ENCODE measurements around the gene RTN4R. TPM values are rescaled to one million over a fixed set of nuclear protein-coding genes. Genes with fewer than 3 reads are reported as not detected.
A peak's percentile ranks its signal among the peaks of the same experiment; 100 is the strongest.

RTN4R gene
- total and polyA plus RNA-seq, 9 of the 15 experiments (the other 6 are each of a cell fraction or from before 2014, with no cell fraction given): 0.04 to 2.8 (median 1.4) TPM; not detected in 3

DNA sequence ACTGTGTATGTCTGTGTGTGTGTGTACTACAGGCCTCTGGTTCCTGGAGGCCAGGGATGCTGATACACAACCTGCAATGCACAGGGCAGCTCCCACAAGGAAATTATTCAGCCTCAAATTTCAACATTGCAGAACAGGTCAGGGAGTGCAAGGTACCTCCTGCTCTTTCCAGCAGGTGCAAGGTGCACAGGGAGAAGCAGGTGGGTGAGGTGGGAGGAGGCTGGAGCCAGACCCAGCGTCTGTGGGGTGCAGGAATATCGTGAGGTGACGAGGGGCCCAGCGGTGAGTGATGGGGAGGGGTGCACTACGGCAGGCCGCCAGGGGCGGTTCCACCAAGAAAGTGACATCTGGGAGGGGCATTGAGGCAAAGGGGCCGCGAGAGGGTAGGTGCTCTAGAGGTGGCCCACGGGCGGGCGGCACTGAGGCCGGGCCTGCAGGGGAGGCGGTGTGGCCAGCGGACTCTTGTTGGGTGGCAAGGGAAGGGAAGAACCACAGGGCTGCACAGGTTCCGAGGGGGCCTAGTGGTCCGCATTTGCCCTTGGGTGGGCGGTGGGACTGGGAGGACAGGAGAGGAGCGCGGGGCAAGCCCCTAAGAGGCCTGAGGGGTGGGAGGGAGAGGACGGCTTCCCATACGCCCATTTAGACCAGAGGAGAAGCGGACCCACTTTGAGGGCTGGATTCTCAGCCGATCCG is 30.1 kb upstream of the RTN4R start (continued):
- TF ChIP-seq, protein P1, sequence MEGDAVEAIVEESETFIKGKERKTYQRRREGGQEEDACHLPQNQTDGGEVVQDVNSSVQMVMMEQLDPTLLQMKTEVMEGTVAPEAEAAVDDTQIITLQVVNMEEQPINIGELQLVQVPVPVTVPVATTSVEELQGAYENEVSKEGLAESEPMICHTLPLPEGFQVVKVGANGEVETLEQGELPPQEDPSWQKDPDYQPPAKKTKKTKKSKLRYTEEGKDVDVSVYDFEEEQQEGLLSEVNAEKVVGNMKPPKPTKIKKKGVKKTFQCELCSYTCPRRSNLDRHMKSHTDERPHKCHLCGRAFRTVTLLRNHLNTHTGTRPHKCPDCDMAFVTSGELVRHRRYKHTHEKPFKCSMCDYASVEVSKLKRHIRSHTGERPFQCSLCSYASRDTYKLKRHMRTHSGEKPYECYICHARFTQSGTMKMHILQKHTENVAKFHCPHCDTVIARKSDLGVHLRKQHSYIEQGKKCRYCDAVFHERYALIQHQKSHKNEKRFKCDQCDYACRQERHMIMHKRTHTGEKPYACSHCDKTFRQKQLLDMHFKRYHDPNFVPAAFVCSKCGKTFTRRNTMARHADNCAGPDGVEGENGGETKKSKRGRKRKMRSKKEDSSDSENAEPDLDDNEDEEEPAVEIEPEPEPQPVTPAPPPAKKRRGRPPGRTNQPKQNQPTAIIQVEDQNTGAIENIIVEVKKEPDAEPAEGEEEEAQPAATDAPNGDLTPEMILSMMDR (IDR thresholded peaks at IDR 0.05 in 2 of 3, conservative IDR thresholded peaks at IDR 0.05 in 1 of 3; ENCODE audit: insufficient read depth in 2 of 3, low read depth in 1 of 3, low read length in 3 of 3): 0 out of 6 replicates have a peak, but pooled peaks of 1 of the 3 experiments have one; percentile 1
- TF ChIP-seq PYGO2 (tag; IDR thresholded peaks at IDR 0.05): no peak
- no peak for TF ChIP-seq SIRT6 (IDR thresholded peaks at IDR 0.05; ENCODE audit: low read depth, low read length)
- TF ChIP-seq ZC3H8 (IDR thresholded peaks at IDR 0.05): no peak
- TF ChIP-seq, protein P2, sequence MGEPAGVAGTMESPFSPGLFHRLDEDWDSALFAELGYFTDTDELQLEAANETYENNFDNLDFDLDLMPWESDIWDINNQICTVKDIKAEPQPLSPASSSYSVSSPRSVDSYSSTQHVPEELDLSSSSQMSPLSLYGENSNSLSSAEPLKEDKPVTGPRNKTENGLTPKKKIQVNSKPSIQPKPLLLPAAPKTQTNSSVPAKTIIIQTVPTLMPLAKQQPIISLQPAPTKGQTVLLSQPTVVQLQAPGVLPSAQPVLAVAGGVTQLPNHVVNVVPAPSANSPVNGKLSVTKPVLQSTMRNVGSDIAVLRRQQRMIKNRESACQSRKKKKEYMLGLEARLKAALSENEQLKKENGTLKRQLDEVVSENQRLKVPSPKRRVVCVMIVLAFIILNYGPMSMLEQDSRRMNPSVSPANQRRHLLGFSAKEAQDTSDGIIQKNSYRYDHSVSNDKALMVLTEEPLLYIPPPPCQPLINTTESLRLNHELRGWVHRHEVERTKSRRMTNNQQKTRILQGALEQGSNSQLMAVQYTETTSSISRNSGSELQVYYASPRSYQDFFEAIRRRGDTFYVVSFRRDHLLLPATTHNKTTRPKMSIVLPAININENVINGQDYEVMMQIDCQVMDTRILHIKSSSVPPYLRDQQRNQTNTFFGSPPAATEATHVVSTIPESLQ (CRISPR knock-in tag; IDR thresholded peaks at IDR 0.05): no peak
- no peak for TF ChIP-seq ZNF766 (CRISPR knock-in tag; conservative IDR thresholded peaks at IDR 0.05)
- no peak for TF ChIP-seq ZNF551 (CRISPR knock-in tag; IDR thresholded peaks at IDR 0.05)
- TF ChIP-seq, protein P3, sequence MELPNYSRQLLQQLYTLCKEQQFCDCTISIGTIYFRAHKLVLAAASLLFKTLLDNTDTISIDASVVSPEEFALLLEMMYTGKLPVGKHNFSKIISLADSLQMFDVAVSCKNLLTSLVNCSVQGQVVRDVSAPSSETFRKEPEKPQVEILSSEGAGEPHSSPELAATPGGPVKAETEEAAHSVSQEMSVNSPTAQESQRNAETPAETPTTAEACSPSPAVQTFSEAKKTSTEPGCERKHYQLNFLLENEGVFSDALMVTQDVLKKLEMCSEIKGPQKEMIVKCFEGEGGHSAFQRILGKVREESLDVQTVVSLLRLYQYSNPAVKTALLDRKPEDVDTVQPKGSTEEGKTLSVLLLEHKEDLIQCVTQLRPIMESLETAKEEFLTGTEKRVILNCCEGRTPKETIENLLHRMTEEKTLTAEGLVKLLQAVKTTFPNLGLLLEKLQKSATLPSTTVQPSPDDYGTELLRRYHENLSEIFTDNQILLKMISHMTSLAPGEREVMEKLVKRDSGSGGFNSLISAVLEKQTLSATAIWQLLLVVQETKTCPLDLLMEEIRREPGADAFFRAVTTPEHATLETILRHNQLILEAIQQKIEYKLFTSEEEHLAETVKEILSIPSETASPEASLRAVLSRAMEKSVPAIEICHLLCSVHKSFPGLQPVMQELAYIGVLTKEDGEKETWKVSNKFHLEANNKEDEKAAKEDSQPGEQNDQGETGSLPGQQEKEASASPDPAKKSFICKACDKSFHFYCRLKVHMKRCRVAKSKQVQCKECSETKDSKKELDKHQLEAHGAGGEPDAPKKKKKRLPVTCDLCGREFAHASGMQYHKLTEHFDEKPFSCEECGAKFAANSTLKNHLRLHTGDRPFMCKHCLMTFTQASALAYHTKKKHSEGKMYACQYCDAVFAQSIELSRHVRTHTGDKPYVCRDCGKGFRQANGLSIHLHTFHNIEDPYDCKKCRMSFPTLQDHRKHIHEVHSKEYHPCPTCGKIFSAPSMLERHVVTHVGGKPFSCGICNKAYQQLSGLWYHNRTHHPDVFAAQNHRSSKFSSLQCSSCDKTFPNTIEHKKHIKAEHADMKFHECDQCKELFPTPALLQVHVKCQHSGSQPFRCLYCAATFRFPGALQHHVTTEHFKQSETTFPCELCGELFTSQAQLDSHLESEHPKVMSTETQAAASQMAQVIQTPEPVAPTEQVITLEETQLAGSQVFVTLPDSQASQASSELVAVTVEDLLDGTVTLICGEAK (IDR thresholded peaks at IDR 0.05): no peak
- TF ChIP-seq, protein P3 (CRISPR knock-in tag; IDR thresholded peaks at IDR 0.05): peak; percentile 59; the same call in 1 of the 2 replicates
- TF ChIP-seq, protein P4, sequence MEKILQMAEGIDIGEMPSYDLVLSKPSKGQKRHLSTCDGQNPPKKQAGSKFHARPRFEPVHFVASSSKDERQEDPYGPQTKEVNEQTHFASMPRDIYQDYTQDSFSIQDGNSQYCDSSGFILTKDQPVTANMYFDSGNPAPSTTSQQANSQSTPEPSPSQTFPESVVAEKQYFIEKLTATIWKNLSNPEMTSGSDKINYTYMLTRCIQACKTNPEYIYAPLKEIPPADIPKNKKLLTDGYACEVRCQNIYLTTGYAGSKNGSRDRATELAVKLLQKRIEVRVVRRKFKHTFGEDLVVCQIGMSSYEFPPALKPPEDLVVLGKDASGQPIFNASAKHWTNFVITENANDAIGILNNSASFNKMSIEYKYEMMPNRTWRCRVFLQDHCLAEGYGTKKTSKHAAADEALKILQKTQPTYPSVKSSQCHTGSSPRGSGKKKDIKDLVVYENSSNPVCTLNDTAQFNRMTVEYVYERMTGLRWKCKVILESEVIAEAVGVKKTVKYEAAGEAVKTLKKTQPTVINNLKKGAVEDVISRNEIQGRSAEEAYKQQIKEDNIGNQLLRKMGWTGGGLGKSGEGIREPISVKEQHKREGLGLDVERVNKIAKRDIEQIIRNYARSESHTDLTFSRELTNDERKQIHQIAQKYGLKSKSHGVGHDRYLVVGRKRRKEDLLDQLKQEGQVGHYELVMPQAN (IDR thresholded peaks at IDR 0.05; ENCODE audit: borderline replicate concordance): no peak
- no peak for TF ChIP-seq ZNF316 (IDR thresholded peaks at IDR 0.05)
- no peak for TF ChIP-seq SMAD4 (CRISPR knock-in tag; conservative IDR thresholded peaks at IDR 0.05)

All from K562 (cell line).